ENCODE data around the gene PRKAG1.
"Not testable (repeated sequence)": the region's sequence is repeated elsewhere in the genome, so short reads cannot be mapped to it uniquely, and the experiment has no call there.

The PRKAG1 gene

DNA sequence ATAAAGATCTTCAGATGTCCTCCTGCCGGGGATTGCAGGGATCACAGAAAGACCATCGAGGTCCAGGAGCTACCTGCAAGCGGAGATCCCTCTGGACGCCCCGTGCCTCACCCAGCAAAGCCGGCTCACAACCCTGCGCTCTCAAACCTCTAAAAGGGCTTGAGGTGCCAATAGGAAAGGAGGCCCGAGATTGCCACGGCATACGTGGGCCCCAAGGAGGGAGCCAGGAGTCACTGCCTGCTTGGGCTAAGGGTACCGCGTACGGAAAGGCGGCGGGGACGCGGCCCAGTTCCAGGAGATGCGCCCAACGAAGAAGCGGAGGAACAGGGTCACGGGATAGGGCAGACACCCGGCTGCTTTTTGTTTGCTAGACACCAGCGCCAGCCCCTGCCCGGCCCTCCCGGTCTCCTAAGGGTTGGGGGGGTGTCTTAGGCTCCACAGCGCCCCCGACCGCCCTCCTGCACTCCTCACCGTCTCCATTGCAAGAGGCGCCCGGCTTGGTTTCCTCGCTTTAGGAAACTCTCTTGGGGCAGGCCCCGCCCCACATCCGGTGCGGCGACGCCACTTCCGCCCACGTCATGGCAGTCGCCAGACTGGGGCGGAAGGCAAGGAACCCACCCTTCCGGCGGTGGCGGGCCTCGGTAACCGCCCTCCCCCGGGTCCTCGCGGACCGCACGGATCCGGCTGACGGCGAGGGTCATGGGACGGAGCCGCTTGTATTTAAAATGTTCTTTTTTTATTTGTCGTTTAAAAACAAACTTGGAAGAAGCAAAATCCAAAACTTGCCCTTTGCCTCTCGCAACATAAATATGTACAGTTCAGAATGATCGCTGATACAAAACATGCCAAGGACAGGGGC, at the start of gene PRKAG1:
TSS of gene PRKAG1 (minus strand) at position 516 of the 859 bp plus-strand sequence. CDS start at position 480, 36 bp downstream.
- TF ChIP-seq, protein P1, sequence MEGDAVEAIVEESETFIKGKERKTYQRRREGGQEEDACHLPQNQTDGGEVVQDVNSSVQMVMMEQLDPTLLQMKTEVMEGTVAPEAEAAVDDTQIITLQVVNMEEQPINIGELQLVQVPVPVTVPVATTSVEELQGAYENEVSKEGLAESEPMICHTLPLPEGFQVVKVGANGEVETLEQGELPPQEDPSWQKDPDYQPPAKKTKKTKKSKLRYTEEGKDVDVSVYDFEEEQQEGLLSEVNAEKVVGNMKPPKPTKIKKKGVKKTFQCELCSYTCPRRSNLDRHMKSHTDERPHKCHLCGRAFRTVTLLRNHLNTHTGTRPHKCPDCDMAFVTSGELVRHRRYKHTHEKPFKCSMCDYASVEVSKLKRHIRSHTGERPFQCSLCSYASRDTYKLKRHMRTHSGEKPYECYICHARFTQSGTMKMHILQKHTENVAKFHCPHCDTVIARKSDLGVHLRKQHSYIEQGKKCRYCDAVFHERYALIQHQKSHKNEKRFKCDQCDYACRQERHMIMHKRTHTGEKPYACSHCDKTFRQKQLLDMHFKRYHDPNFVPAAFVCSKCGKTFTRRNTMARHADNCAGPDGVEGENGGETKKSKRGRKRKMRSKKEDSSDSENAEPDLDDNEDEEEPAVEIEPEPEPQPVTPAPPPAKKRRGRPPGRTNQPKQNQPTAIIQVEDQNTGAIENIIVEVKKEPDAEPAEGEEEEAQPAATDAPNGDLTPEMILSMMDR (IDR thresholded peaks at IDR 0.05; ENCODE audit: low read depth, low read length), result 0 out of 2 replicates have a peak, but pooled peaks have one; percentile 5
- H3K4me3 ChIP-seq (ENCODE audit: low read depth, low read length), result peak within 1 kb of the TSS; percentile 94

DNA sequence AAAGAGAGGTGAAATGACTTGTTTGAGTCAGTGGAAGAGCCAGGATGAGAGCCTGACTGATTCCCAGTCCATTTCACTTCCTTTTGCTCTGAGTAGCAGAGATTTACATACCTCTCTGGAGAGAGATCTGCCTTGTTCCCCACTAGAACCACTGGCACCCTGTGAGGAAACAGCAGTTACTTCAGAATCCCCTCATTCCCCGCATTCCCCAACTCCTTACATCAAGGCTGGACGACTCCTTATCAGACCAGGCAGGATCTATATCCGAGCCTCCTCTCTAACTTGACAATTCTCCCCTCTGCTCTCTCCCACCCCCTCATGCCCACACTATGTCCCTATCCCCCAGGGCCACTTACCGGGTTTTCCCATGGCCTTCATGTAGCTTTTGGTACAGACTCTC, 47.5 kb upstream of the PRKAG1 start:
- TF ChIP-seq, protein P1 (IDR thresholded peaks at IDR 0.05; ENCODE audit: low read depth, low read length), result no peak
- no peak overlapping the region for H3K4me3 ChIP-seq (ENCODE audit: low read depth, low read length)

DNA sequence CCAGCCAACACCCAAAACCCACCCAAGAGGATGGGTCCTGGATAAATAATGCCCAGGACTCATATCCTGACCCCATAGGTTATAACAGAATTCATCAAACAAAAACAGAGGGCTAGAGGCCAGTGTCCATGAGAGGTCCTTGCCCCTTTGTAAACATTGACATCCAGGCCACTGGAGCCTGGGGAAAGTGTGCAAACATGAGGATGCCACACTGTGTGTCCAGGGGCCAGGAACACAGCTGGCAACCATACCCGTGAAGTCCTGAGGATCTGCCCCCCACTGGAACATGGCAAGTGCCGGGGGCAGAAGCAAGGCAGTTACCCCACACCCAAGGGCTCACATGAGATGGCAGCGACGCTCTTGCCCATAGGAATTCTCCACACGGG, 46.2 kb upstream of the PRKAG1 start:
- TF ChIP-seq, protein P1 (IDR thresholded peaks at IDR 0.05; ENCODE audit: low read depth, low read length), result no peak
- H3K4me3 ChIP-seq (ENCODE audit: low read depth, low read length), result no peak overlapping the region

DNA sequence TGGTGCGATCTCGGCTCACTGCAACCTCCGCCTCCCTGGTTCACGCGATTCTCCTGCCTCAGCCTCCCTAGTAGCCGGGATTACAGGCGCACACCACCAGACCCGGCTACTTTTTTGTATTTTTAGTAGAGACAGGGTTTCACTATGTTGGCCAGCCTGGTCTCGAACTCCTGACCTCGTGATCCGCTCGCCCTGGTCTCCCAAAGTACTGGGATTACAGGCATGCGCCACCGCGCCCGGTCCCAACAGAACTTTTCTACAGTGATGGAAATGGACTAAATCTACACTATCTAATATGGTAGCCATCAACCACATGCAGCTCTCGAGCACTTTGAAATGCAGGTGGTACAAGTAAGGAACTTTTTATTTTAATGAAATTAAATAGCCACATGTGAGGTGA, 43.3 kb upstream of the PRKAG1 start:
- H3K4me3 ChIP-seq (ENCODE audit: low read depth, low read length), result not testable (repeated sequence)

DNA sequence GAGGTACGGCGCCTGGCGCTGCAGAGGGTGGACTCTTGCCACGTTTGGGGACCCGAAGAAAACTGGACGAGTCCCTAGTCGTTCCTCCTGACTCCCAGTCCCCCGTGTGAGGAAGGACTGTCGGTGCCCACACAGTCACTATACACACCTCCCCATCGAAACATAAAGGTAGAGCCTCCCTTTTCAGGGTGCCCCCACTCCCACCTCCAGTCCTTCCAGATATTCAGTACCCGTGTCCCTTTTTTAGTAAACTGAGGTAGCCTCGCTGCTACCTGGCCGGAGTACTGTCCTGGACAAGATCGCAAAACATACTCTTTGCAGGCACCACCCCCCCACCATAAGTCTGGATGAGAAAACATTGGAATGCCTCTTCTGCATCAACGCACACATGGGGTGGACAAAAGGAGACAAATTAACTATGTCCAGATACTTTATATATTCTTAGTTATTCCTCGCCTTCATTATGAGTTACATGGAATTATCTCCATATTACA, 42.6 kb upstream of the PRKAG1 start:
- H3K4me3 ChIP-seq (ENCODE audit: low read depth, low read length), result peak overlapping the region; percentile 93
- TF ChIP-seq, protein P1 (IDR thresholded peaks at IDR 0.05; ENCODE audit: low read depth, low read length), result no peak

DNA sequence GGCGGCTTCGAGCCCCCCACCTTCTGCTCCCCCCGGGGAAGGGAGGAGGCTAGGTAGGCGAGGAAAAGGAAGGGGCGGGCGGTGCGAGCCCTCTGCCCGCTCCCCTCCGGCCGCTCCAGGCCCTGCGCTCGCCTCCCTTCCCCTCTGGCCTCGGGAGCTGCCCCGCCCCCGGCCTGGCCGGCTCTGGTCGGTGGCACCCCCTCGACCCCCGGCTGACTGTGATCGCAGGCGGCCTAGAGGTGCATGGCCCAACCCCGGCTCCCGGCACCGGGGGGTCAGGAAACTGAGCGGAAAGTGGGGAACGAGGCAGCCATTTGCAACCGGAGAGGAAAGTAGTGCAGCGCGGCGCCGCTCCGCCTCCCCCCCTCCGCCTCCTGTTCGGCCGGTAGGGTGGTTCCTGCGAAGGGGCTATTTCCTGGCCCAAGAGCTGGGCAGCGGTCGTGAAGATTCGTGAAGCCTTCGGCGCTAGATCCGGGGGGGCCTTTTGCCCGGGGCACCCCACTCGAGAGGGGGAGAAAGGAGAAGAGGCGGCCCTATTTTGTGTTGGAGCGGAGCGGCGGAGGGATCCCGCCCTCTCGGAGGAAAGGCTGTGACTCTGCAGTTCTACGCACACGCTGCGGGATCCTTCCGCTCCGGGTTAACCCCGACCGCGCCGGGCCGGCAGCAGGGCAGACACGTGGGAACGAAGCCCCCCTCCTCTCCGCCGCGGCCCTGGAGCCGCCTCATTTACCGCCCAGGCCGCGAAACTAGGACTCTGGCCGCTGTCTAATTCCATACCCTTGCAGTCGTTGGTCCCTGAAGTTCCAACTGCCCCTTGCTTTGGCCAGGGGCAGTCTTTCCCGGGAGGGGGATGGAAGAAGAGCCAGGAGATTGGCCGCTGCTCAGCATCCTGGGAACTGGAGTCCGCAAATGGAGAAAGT, 41.9 kb upstream of the PRKAG1 start, which contains the start of gene KMT2D:
TSS of gene KMT2D (minus strand) at position 558 of the 920 bp plus-strand sequence. CDS start 5,470 bp downstream, outside the sequence.
- H3K4me3 ChIP-seq (ENCODE audit: low read depth, low read length), result peak within 1 kb of the TSS; percentile 93
- TF ChIP-seq, protein P1 (IDR thresholded peaks at IDR 0.05; ENCODE audit: low read depth, low read length), result no peak

DNA sequence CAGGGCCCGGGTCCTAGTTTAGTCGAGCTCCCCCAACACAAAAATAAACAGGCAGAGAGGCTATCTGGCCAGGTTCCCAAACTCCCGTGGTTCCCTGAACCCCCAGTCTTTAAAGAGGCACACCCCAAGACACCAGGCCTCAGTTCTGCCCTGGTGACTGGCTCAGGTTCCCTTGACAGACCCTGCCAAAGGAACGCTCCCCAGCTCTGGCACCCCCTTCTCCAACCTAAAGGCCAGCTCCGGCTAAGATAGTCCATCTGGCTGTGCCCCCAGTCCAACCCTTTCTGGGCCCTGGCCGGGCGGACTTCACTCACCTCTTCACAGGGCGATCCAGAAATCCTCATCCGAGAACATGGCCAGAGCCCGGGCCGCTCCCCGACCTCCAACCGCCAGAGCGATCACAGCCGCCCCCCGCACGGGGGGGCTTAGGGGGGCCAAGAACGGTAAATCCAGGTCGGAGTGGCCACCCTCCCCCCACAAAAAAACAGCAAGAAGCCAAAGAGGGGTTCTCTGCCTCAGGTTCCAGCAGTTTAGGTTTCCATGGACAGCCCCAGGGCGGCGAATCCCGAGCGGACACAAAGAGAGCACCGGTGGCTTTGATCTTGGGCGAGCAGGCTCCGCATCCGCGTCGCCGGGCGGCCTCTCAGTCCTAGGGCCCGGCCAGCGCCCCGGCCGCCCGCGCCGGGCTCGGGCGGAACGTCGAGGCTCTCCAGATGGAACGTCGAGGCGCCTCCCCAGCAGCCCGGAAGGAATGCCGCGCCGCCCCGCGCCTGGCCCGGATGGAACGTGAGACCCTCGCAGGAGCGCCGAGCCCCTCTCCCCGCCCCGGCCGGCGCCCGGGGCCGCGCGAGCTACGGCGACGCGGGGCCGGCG, 41.0 kb upstream of the PRKAG1 start:
- TF ChIP-seq, protein P1 (IDR thresholded peaks at IDR 0.05; ENCODE audit: low read depth, low read length), result no peak

More for the DNA sequence above, 41.0 kb upstream of the PRKAG1 start:
- H3K4me3 ChIP-seq (ENCODE audit: low read depth, low read length), result peak overlapping the region; percentile 93

All from WI38 (cell line).